HG03571 (cell line): ENCODE measurements around the gene OPA3.

Source experiments
- ATAC-seq: cut with Tn5 transposase; IDR thresholded peaks from one replicate; pipeline ENCODE4 v1.9.1; 2021; ENCODE audit not compliant: unreplicated experiment

OPA3 gene

GRCh38 chr19:45505151-45505995 lies 79.2 kb downstream of the OPA3 start:
- no peak for ATAC-seq

- ATAC-seq = no peak
Measured at GRCh38 chr19:45503909-45504308, 80.7 kb downstream of the OPA3 start.

GRCh38 chr19:45502111-45502510 lies 82.5 kb downstream of the OPA3 start:
- no peak for ATAC-seq

DNA sequence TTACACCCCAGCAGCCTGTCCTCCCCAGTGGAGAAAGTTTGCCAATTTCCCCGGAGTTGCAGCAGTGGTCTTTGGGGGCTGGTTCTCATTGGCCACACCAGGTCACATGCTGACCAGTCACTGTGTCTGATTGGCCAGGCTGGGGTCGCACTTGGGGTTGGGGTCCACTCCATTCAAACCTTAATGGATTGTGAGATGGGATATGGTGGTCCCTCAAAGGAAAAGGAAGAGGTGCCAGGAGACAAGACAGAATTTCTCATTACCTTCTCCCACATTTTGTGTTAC lies 82.9 kb downstream of the OPA3 start:
- no peak for ATAC-seq

GRCh38 chr19:45500918-45501729 lies 83.5 kb downstream of the OPA3 start:
- no peak for ATAC-seq

- no peak for ATAC-seq
Measured at GRCh38 chr19:45499196-45500180, 85.1 kb downstream of the OPA3 start.

GRCh38 chr19:45498411-45499195 lies 86.0 kb downstream of the OPA3 start, which contains the start of gene PPM1N:
TSS of gene PPM1N (plus strand) at chr19:45498443. CDS start at chr19:45498473, 30 bp downstream.
- ATAC-seq = no peak

GRCh38 chr19:45497791-45498190 lies 86.8 kb downstream of the OPA3 start:
- no peak for ATAC-seq

DNA sequence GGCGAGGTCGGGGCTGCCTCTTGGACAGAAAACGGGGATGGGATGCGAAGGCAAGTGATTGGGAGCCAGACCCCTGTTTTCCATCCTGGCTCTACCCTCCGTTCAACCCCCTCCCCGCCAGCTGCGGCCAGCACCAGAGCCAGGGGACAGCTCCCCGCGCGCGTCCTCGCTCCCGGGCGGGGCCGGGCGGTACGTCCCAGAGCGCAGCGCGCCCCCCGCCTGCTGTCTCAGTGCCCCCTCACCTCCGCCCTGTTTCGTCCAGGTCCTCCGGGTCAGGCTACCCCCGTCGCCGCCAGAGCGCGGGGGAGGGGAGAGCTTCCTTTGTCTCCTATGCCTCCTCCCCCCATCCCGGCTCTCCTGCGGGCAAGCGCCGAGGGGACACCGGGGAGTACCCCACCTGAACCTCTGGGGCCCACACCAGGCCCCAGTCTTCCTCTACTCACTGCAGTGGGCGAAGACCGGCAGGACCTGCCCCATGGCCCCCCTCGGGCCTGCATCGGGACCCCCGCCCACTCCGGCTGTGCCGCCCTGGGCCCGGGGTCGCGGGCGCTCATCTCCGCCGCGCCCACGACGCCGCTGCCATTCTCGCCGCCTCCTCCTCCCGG lies 88.2 kb downstream of the OPA3 start:
- ATAC-seq = peak; percentile 15

- ATAC-seq = no peak
Measured at GRCh38 chr19:45495178-45495577, 89.4 kb downstream of the OPA3 start.

- no peak for ATAC-seq
Measured at GRCh38 chr19:45494261-45494916, 90.2 kb downstream of the OPA3 start.

- no peak for ATAC-seq
Measured at GRCh38 chr19:45492627-45493470, 91.8 kb downstream of the OPA3 start.

GRCh38 chr19:45492137-45492626 lies 92.4 kb downstream of the OPA3 start:
- no peak for ATAC-seq

DNA sequence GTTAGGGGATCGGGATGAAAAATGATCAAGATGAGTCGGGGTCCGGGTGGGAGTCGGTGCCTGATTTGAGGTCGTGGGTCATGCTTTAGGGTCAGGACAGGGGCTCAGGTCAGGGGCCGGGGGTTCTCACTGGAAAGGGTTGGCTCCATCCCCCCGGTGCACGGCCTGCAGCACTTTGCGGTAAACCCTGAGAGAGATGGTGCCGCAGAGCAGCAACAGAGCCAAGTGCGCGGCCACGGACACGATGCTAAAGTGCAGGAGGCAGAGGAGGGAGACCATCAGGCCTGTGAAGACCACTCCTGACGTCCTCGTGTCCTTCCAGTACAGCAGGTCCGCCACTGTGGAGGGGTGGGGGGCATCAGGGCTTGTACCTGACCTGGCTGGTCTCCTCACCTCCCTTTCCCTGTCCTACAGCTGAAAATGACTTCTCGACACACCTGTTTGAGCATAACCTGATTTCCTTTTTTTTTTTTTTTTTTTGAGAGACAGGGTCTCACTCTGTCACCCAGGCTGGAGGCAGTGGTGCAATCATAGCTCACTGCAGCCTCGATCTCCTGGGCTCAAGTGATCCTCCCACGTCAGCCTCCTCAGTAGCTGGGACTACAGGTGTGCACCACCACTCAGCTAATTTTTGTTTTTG lies 95.3 kb downstream of the OPA3 start:
- no peak for ATAC-seq

GRCh38 chr19:45488708-45489107 lies 95.9 kb downstream of the OPA3 start:
- no peak for ATAC-seq

DNA sequence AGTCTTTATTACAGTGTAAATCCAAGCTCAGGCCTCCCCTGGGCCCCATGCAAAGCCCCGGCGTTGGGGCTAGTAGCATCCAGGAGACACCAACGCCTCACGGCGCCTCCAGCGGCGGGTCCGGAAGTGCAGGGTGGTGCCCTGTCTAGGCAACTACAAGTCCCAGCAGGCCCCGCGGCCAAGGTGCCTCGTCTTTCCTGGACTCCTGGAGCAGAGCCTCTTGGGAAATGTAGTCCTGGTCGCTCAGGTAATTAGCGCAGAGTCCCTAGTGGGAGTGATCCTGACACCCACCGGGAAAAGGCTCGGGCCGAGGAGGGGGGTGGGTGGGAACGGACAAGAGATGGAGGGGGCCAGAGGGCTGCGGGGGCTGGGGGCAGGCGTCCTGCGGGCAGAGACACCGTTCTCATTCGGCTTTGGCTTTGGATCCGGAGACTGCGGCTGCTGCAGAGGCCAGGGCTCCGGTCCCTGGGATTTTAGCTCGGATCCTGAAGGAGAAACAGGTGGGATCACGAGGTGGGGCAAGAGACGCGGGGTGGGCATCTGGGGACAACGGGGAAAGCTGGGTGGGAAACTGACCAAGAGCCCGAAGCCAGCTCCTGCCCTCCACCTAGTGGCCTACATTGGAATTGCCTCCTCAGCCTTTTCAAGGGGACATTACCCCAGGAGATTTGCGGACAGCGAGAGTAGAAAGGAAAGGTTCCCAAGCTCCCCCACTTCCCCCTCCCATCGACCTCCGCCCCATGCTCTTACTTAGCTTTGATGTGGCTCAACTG lies 99.1 kb downstream of the OPA3 start:
- ATAC-seq = peak; percentile 81
